ENCODE measurements around the gene RCVRN. TPM values are rescaled to one million over a fixed set of nuclear protein-coding genes. Genes with fewer than 3 reads are reported as not detected.

The RCVRN gene
- total and polyA plus RNA-seq, 2 of the 4 experiments (the other 2 are of a cell fraction), result not detected

DNA sequence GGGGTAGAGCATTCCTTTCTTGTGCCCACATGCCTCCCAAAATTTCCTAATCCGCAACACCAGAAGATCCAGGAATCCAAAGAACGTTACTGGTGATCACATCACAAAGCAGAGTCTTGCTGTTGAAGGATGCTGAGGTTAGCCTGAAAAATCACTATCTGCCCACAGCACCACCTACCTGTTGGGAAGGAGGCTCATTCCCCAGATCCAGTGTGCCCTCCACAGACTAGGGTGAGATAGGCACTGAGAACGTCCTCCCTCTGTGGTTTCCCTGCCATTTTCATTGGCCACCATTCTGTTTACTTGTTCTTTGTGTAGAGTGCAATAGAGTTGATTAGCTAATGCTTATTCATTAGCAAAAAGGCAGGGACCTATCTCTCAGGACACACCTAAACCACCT is 30.3 kb downstream of the RCVRN start:
- intact Hi-C loops (cut with micrococcal nuclease), result no loop called here
- no CpG with 5 or more reads among the region's 3 CpGs for WGBS, 2 experiments (ENCODE audit: extremely low coverage in 2 of 2, insufficient read length in 1 of 2)

More for the DNA sequence above, 30.3 kb downstream of the RCVRN start:
- Histone ChIP-seq H4K8ac (ENCODE audit: low read depth in 2 of 2, low read length in 2 of 2) (no peak overlapping the region), H2AK9ac (replicated peaks; ENCODE audit: low read depth, low read length, poor library complexity) (no peak overlapping the region), H2BK20ac (ENCODE audit: low read depth, low read length) (no peak overlapping the region), H3K27ac (ENCODE audit: insufficient read depth, low read length) (no peak overlapping the region), H3K14ac (replicated peaks; ENCODE audit: low read depth, low read length) (no peak overlapping the region), H3K18ac (ENCODE audit: low read depth, low read length) (no peak overlapping the region), H3K9me3 (ENCODE audit: control insufficient read depth, insufficient read depth, low read length) (no peaks in the 10 kb centered on the region; the same call in 1 of the 2 replicates), H3K36me3 (ENCODE audit: control insufficient read depth, insufficient read depth, low read length) (no peaks in the 10 kb centered on the region), H3K4me2 (ENCODE audit: low read depth, low read length) (no peak overlapping the region), H4K91ac (ENCODE audit: insufficient read depth, low read depth, low read length) (no peak overlapping the region), H4K20me1 (ENCODE audit: insufficient read depth, low read length) (no peaks in the 10 kb centered on the region), H3K79me1 (ENCODE audit: low read depth in 1 of 2, low read length in 2 of 2) (no peaks in the 10 kb centered on the region), H3K9ac (ENCODE audit: low read depth, low read length) (no peak overlapping the region), H3K4me1 (ENCODE audit: control insufficient read depth, insufficient read depth, low read length) (no peaks in the 10 kb centered on the region; the same call in 1 of the 2 replicates), H2BK5ac (ENCODE audit: low read depth, low read length, poor library complexity, severe bottlenecking) (no peak overlapping the region), H3K27me3 (ENCODE audit: control insufficient read depth, insufficient read depth, low read length) (no peaks in the 10 kb centered on the region), H2AFZ (replicated peaks; ENCODE audit: low read length, poor library complexity) (no peak overlapping the region), H4K5ac (ENCODE audit: low read depth, low read length) (0 out of 2 replicates have a peak overlapping the region, but pooled peaks have one; percentile 16), H2BK15ac (ENCODE audit: low read depth, low read length) (no peak overlapping the region), H2AK5ac (ENCODE audit: low read depth, low read length) (no peak overlapping the region), H3K23ac (ENCODE audit: low read depth, low read length) (no peak overlapping the region), H3K4me3 (ENCODE audit: insufficient read depth, low read depth, low read length) (no peak overlapping the region), H3K56ac (ENCODE audit: extremely low read depth, insufficient read depth, low read length) (no peak overlapping the region), H2BK120ac (ENCODE audit: low read depth, low read length) (no peak overlapping the region), H3K9me1 (ENCODE audit: insufficient read depth, low read length) (no peaks in the 10 kb centered on the region), H3K4ac (ENCODE audit: low read depth, low read length) (no peak overlapping the region)
- ChIA-PET CTCF (no interaction called here), POLR2A (ENCODE audit: unreplicated experiment) (no interaction called here)
- no TSS peak for BruUV-seq (replicated peaks)
- ATAC-seq (ENCODE audit: low read depth), result no peak
- TF ChIP-seq MAFK (IDR thresholded peaks at IDR 0.05; ENCODE audit: low read depth, low read length), result no peak
- no peak for TF ChIP-seq MAZ (IDR thresholded peaks at IDR 0.05; ENCODE audit: borderline replicate concordance, low read depth, low read length)
- TF ChIP-seq, protein P1, sequence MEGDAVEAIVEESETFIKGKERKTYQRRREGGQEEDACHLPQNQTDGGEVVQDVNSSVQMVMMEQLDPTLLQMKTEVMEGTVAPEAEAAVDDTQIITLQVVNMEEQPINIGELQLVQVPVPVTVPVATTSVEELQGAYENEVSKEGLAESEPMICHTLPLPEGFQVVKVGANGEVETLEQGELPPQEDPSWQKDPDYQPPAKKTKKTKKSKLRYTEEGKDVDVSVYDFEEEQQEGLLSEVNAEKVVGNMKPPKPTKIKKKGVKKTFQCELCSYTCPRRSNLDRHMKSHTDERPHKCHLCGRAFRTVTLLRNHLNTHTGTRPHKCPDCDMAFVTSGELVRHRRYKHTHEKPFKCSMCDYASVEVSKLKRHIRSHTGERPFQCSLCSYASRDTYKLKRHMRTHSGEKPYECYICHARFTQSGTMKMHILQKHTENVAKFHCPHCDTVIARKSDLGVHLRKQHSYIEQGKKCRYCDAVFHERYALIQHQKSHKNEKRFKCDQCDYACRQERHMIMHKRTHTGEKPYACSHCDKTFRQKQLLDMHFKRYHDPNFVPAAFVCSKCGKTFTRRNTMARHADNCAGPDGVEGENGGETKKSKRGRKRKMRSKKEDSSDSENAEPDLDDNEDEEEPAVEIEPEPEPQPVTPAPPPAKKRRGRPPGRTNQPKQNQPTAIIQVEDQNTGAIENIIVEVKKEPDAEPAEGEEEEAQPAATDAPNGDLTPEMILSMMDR (conservative IDR thresholded peaks at IDR 0.05; ENCODE audit: low read depth, low read length), result no peak
- TF ChIP-seq BHLHE40 (IDR thresholded peaks at IDR 0.05; ENCODE audit: low read depth, low read length), result no peak
- TF ChIP-seq RCOR1 (IDR thresholded peaks at IDR 0.05; ENCODE audit: insufficient replicate concordance, low read length), result no peak
- no peak for TF ChIP-seq RAD21 (IDR thresholded peaks at IDR 0.05; ENCODE audit: low read length)
- no peak for TF ChIP-seq RFX5 (IDR thresholded peaks at IDR 0.05; ENCODE audit: low read depth, low read length)
- no peak for DNase-seq
- dilution Hi-C loops (cut with HindIII; ENCODE audit: low sequenced_read_pairs, unreplicated experiment) (no loop called here), in situ Hi-C loops (cut with MboI; ENCODE audit: low sequenced_read_pairs) (no loop called here)

All from IMR-90 (cell line).